ENCODE measurements around the gene TFPT. TPM values are rescaled to one million over a fixed set of nuclear protein-coding genes. Genes with fewer than 3 reads are reported as not detected.

The TFPT gene
- total and polyA plus RNA-seq, 8 donors = 0.45 to 31.8 (median 10.9) TPM; not detected in 1

DNA sequence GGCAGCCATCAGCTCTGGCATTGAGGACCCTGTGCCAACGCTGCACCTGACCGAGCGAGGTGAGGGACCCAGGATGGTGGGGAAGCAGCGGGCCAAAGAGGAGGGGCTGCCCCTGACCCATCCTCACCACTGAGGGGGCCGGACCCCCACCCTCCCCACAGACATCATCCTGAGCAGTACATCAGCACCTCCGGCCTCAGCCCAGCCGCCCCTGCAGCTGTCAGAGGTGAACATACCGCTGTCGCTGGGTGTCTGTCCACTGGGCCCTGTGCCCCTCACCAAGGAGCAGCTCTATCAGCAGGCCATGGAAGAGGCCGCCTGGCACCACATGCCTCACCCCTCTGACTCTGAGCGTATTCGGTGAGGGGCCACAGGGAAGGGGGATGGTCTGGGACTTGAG is 36.8 kb upstream of the TFPT start:
- H3K36me3 ChIP-seq = peaks cover 96 to 100% (median 100%) of the 10 kb centered on the region in 4 donors
- H3K4me1 ChIP-seq = peaks cover 0 to 10% (median 5%) of the 10 kb centered on the region in 4 donors

DNA sequence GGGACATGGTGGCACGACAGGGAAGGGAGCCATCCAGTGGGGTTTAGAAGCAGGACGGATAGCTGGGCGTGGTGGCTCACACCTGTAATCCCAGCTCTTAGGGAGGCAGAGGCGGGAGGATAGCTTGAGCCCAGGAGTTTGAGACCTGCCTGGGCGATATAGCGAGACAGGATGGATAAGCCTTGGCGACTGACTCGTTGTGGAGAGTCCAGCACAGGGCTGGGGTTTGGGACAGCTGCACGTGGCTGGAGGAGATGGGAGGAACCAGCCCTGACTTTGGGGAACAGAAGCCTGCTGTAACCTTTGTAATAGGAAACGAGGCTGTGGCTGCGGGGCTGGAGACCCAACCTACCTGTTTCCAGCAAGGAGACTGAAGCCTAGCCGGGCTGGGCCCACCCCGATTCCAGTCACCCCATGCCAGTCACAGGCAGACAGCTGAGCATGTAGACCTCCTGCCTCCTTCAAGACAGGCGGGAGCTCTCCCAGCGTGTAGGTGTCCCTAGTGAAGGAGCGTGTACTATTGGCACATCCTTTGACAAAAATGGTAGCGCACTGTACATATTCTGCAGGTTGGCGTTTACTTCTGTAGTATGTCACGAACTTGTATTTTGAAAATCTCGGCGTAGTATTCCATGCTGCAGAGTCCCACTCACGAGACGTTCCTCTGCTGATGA is 36.0 kb upstream of the TFPT start:
- no peak for DNase-seq
- H3K4me3 ChIP-seq = no peak overlapping the region
- peaks cover 96 to 100% (median 100%) of the 10 kb centered on the region in 4 donors for H3K36me3 ChIP-seq
- no peak overlapping the region for H3K27ac ChIP-seq
- TF ChIP-seq, protein P1, sequence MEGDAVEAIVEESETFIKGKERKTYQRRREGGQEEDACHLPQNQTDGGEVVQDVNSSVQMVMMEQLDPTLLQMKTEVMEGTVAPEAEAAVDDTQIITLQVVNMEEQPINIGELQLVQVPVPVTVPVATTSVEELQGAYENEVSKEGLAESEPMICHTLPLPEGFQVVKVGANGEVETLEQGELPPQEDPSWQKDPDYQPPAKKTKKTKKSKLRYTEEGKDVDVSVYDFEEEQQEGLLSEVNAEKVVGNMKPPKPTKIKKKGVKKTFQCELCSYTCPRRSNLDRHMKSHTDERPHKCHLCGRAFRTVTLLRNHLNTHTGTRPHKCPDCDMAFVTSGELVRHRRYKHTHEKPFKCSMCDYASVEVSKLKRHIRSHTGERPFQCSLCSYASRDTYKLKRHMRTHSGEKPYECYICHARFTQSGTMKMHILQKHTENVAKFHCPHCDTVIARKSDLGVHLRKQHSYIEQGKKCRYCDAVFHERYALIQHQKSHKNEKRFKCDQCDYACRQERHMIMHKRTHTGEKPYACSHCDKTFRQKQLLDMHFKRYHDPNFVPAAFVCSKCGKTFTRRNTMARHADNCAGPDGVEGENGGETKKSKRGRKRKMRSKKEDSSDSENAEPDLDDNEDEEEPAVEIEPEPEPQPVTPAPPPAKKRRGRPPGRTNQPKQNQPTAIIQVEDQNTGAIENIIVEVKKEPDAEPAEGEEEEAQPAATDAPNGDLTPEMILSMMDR (IDR thresholded peaks at IDR 0.05) = no peak
- TF ChIP-seq EP300 (IDR thresholded peaks at IDR 0.05) (no peak), POLR2AphosphoS5 (IDR thresholded peaks at IDR 0.05) (no peak), POLR2A (IDR thresholded peaks at IDR 0.05) (no peak)
- intact Hi-C loops (cut with DNase I; ENCODE audit: low total_unique reads) = no loop called here
- H3K4me1 ChIP-seq = peaks cover 0 to 9% (median 2%) of the 10 kb centered on the region in 4 donors
- no peaks in the 10 kb centered on the region for H3K9me3 ChIP-seq
- H3K27me3 ChIP-seq = no peaks in the 10 kb centered on the region
- 80 to 87% (median 82%) methylated on average over 23 of the region's 23 CpGs for WGBS, 5 donors

More for the DNA sequence above, 36.8 kb upstream of the TFPT start:
- Histone ChIP-seq H3K9me3 (no peaks in the 10 kb centered on the region), H3K27ac (no peak overlapping the region), H3K27me3 (no peaks in the 10 kb centered on the region), H3K4me3 (no peak overlapping the region)
- TF ChIP-seq, protein P1 (IDR thresholded peaks at IDR 0.05) = no peak
- TF ChIP-seq POLR2AphosphoS5 (IDR thresholded peaks at IDR 0.05) (no peak), POLR2A (IDR thresholded peaks at IDR 0.05) (no peak), EP300 (IDR thresholded peaks at IDR 0.05) (no peak)
- no peak for DNase-seq
- intact Hi-C loops (cut with DNase I; ENCODE audit: low total_unique reads) = no loop called here
- WGBS, 5 donors = 86 to 98% (median 90%) methylated on average over 6 to 12 of the region's 12 CpGs

DNA sequence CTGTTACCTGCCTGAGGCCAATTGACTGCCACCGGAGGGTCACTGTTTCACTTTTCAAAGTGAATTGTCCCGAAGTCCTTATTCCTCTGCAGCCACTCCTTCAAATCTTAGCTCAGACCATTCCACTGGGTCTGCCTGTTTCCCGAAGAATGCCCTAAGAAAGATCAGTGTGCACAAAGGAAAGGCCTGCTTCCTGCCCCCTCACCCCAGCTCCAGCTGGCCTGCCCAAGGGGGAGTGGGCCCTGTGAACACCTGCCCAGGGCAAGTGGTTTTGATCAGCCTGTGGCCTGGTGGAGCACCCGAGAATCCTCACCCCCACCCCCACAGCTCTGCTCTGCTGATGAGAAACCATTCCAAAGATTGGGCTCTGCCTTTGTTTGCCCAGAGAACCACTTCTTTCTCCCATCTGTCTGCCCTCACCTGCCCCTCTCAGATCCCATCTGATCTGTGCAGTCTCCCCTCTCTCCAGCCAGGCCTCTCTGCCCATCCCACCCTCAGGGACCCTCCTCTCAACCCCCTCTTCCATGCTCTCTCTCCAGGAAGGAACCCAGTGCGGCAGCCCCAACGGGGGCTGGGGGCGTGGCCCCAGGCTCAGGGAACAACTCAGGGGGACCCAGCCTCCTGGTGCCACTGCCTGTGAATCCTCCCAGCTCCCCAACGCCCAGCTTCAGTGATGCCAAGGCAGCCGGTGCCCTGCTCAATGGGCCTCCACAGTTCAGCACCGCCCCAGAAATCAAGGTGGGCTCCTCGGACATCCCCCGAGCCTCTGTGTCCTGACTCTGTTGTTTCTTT is 33.8 kb upstream of the TFPT start:
- Histone ChIP-seq H3K9me3 (no peaks in the 10 kb centered on the region), H3K27me3 (no peaks in the 10 kb centered on the region), H3K36me3 (peaks cover 98 to 100% (median 100%) of the 10 kb centered on the region in 4 donors), H3K4me1 (peaks cover 0 to 9% (median 2%) of the 10 kb centered on the region in 4 donors), H3K4me3 (no peak overlapping the region), H3K27ac (no peak overlapping the region)
- no peak for TF ChIP-seq POLR2AphosphoS5 (IDR thresholded peaks at IDR 0.05)
- no peak for TF ChIP-seq POLR2A (IDR thresholded peaks at IDR 0.05)
- no peak for TF ChIP-seq EP300 (IDR thresholded peaks at IDR 0.05)
- TF ChIP-seq, protein P1 (IDR thresholded peaks at IDR 0.05) = no peak
- intact Hi-C loops (cut with DNase I; ENCODE audit: low total_unique reads) = no loop called here
- WGBS, 5 donors = 84 to 88% (median 85%) methylated on average over 12 of the region's 12 CpGs
- no peak for DNase-seq

DNA sequence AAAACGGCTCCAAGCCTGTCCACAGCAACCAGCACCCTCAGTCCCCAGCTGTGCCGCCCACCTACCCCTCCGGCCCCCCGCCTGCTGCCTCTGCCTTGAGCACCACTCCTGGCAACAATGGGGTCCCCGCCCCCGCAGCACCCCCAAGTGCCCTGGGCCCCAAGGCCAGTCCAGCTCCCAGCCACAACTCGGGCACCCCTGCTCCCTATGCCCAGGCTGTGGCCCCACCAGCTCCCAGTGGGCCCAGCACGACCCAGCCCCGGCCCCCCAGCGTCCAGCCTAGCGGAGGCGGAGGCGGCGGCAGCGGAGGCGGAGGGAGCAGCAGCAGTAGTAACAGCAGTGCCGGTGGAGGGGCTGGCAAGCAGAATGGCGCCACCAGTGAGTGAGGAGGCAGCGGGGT is 32.7 kb upstream of the TFPT start:
- WGBS, 5 donors = 76 to 90% (median 86%) methylated on average over 10 to 19 of the region's 19 CpGs
- Histone ChIP-seq H3K27me3 (no peaks in the 10 kb centered on the region), H3K9me3 (no peaks in the 10 kb centered on the region), H3K4me1 (peaks cover 0 to 4% (median under 1%) of the 10 kb centered on the region in 4 donors), H3K4me3 (no peak overlapping the region), H3K36me3 (peaks cover 98 to 100% (median 100%) of the 10 kb centered on the region in 4 donors), H3K27ac (peak overlapping the region in 3 of 5 donors; percentile 2 to 27 (median 26))
- DNase-seq = no peak
- intact Hi-C loops (cut with DNase I; ENCODE audit: low total_unique reads) = no loop called here
- TF ChIP-seq, protein P1 (IDR thresholded peaks at IDR 0.05) = no peak
- TF ChIP-seq POLR2AphosphoS5 (IDR thresholded peaks at IDR 0.05) = no peak
